ENCODE results near the gene OR1S1.

The OR1S1 gene

DNA sequence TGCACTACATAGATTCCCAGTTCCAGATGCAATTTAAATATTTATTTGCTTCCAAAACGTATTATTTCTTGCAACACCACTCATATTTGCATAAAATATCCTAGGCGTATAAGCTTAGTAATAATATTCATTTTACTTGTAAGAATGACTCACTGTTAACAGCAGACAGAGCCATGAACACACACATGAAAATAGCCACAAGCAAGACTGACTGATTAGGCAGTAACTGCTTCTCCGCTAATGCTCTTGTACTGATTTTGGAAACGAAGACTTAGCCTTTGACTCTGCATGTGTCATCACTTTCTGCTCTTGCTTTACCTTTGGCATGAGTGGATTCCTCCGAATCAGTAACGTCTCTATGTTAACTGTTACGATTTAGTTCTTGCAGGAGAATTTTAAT lies 10.2 kb downstream of the OR1S1 start:
- Mint-ChIP-seq H3K36me3 (no peaks in the 10 kb centered on the region), H3K4me1 (no peaks in the 10 kb centered on the region), H3K4me3 (no peak overlapping the region), H3K27me3 (peaks cover 15% of the 10 kb centered on the region in 2 donors), H3K27ac (no peak overlapping the region), H3K9me3 (peaks cover 0 to 1% of the 10 kb centered on the region in 2 donors)
- DNase-seq (no peak), ATAC-seq (replicated peaks) (no peak)

DNA sequence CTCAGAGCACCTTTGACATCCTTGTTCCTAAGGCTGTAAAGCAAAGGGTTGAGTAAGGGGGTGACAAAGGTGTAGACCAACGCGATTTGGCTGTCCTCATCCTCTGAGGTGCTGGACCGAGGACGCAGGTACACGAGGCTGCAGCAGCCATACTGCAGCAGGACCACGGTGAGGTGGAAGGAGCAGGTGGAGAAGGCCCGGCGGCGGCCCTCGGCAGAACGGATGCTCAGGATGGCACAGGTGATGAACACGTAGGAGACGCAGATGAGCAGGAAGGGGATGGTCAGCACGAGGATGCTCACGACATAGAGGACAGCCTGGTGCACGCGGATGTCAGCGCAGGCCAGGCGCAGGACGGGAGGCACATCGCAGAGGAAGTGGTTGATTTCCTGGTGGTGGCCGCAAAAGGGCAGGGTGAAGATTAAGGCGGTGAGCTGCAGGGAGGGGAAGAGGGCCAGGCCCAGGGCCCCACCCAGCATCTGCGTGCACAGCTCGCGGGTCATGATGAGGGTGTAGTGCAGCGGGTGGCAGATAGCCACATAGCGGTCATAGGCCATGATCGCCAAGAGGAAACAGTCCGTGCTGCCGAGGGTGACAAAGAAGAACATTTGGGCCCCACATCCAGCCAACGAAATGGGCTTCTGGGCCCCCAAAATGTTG lies 15.6 kb downstream of the OR1S1 start:
- Mint-ChIP-seq H3K4me1 (no peaks in the 10 kb centered on the region), H3K27me3 (peaks cover 9 to 19% of the 10 kb centered on the region in 2 donors), H3K36me3 (no peaks in the 10 kb centered on the region), H3K4me3 (no peak overlapping the region), H3K9me3 (peaks cover 4 to 8% of the 10 kb centered on the region in 2 donors), H3K27ac (no peak overlapping the region)
- DNase-seq (no peak), ATAC-seq (replicated peaks) (no peak)

DNA sequence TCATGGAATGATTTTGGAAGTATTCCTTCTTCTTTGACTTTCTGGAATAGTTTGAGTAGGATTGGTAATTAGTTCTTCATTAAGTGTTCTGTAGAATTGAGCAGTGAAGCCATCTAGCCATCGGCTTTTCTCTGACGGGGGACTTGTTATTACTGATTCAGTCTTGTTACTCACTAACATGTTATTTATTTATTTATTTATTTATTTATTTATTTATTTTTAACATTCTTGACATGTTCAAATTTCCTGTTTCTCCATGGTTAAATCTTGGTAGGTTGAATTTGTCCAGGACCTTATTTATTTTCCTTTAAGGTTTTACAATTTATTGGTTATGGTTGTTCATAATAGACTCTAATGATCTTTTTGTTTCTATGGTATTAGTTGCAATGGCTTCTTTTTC lies 31.4 kb downstream of the OR1S1 start:
- Mint-ChIP-seq H3K9me3 (peaks cover 16 to 17% of the 10 kb centered on the region in 2 donors), H3K36me3 (no peaks in the 10 kb centered on the region), H3K4me1 (no peaks in the 10 kb centered on the region), H3K4me3 (no peak overlapping the region), H3K27me3 (peaks cover 14 to 25% of the 10 kb centered on the region in 2 donors), H3K27ac (no peak overlapping the region)
- ATAC-seq (replicated peaks) (no peak), DNase-seq (no peak)

DNA sequence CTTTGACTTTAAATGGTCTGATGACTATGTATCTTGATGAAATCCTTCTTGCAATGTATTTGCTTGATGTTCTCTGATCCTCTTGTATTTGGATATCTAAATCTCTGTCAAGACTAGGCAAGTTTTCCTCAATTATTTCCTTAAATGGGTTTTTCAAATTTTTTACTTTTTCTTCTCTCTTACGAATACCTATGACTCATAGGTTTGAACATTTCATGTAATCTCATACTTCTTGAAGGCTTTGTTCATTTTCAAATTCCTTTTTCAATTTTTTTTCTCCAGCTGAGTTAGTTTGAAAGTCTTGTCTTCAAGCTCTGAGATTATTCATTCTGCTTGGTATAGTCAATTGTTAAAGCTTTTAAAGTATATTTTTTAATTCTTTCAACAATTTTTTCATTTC lies 42.4 kb downstream of the OR1S1 start:
- Mint-ChIP-seq H3K27ac (no peak overlapping the region), H3K4me1 (no peaks in the 10 kb centered on the region), H3K4me3 (no peak overlapping the region), H3K36me3 (peaks cover 0 to 4% of the 10 kb centered on the region in 2 donors), H3K9me3 (peaks cover 17 to 18% of the 10 kb centered on the region in 2 donors), H3K27me3 (peaks cover 0 to 4% of the 10 kb centered on the region in 2 donors)
- no peak for ATAC-seq (replicated peaks)
- DNase-seq = no peak

DNA sequence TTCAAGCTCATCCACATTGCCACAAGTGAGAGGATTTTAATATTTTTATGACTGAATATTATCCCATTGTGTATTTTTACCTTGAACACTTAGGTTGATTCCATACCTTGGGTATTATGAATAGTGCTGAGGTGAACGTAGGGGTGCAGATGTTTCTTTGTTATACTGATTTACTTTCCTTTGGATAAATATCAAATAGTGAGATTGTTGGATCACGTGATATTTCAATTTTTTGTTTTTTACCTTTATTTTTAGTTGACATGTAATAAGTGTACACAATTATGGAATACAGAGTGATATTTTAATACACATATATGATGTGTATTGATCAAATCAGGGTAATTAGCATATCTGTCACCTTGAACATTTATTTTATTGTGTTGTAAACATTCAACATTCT lies 47.5 kb downstream of the OR1S1 start:
- H3K27ac Mint-ChIP-seq = no peak overlapping the region
- H3K4me1 Mint-ChIP-seq = no peaks in the 10 kb centered on the region
- H3K9me3 Mint-ChIP-seq = peaks cover 4 to 5% of the 10 kb centered on the region in 2 donors
- DNase-seq (no peak), ATAC-seq (replicated peaks) (no peak)
- no peak overlapping the region for H3K4me3 Mint-ChIP-seq
- H3K36me3 Mint-ChIP-seq = no peaks in the 10 kb centered on the region
- peaks cover 7 to 12% of the 10 kb centered on the region in 2 donors for H3K27me3 Mint-ChIP-seq

Measured in stimulated activated naive B cell treated with anti-CD40 and anti-IgM and Interleukin-4, amounts not matched to agents 10 μg/mL and 1 μg/mL and 100 μg/mL, for 72 hours (primary cell).